HCT116 (cell line): ENCODE measurements around the gene SUPT6H.

Source experiments
- ATF3 ChIP-seq: IDR thresholded peaks from 2 replicates; pipeline ENCODE4 v1.6.1; 2012
- JUND ChIP-seq: IDR thresholded peaks from 2 replicates; pipeline ENCODE4 v1.6.1; 2012
- MAX ChIP-seq: IDR thresholded peaks from 2 replicates; pipeline ENCODE4 v1.6.1; 2012
- POLR2A ChIP-seq: IDR thresholded peaks from 2 replicates; pipeline ENCODE4 v1.7.0; 2011; ENCODE audit warnings: borderline replicate concordance; ENCODE audit not compliant: insufficient read depth, insufficient read length; ENCODE audit errors: extremely low read depth
- POLR2AphosphoS5 ChIP-seq: IDR thresholded peaks from 2 replicates; pipeline ENCODE4 v1.6.1; 2011; ENCODE audit warnings: mild to moderate bottlenecking, low read depth, low read length, moderate library complexity
- SIN3A ChIP-seq: IDR thresholded peaks from 2 replicates; pipeline ENCODE4 v1.6.1; 2012; ENCODE audit warnings: low read depth
- SP1 ChIP-seq: IDR thresholded peaks from 2 replicates; pipeline ENCODE4 v1.6.1; 2012; ENCODE audit warnings: low read depth
- ZNF274 ChIP-seq: fragments of 200-500 bp; sonication (Bioruptor generic); IDR thresholded peaks from 2 replicates; pipeline ENCODE4 v1.6.1; 2014; ENCODE audit warnings: mild to moderate bottlenecking, low read depth, low read length, inconsistent platforms
- TF ChIP-seq, protein P1 (sequence below), 3 experiments: fragments of 200-600 bp in 1 of 3; sonication (generic) in 1 of 3; IDR thresholded peaks in 2 of 3; conservative IDR thresholded peaks in 1 of 3; 2 replicates each; pipeline ENCODE4 v1.5.1; 2012 to 2017; ENCODE audit warnings: low read depth in 2 of 3, low read length in 2 of 3, antibody characterized with exemption in 1 of 3, borderline replicate concordance in 1 of 3, control low read depth in 1 of 3, mild to moderate bottlenecking in 1 of 3, mixed read lengths in 1 of 3, mixed run types in 1 of 3, moderate library complexity in 1 of 3; ENCODE audit not compliant: insufficient read depth in 1 of 3
- TF ChIP-seq, protein P2 (sequence below): IDR thresholded peaks from 2 replicates; pipeline ENCODE4 v1.6.1; 2012; ENCODE audit warnings: low read depth

DNA sequence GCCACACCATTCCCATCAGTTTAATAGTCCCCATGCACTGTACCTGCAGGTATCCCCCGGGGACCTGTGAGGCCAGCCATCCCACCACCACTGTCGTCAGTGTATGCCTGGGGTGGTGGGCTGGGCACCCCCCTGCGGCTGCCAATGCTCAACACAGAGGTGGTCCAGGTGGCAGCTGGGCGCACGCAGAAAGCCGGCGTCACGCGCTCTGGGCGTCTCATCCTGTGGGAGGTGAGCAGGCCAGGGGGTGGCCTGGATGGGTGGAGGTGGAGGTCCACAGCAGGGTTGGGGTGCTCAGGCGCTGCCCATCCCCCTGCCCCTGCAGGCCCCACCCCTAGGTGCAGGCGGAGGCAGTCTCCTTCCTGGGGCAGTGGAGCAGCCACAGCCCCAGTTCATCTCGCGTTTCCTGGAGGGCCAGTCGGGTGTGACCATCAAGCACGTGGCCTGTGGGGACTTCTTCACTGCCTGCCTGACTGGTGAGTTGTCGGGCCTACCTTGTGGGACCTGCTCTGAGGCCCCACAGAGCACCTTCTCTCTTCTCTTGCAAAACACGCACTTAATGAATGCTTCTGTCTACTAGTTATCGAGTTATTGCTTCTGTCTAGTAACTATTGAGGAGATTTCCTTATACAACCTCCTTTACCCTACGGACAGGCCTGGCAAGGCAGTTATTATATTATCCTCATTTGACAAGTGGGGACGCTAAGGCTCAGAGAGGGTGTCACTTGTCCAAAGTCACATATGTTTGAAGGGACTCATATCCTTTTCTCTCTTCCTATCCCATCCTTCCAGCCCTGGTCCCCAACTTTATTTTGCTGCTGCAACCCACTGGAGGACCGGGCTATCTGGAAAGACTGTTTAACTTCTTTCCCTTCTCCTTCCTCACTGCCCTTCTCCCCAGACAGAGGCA, 76.0 kb downstream of the SUPT6H start:
- peak; percentile 67 for TF ChIP-seq MAX
- TF ChIP-seq, protein P1, sequence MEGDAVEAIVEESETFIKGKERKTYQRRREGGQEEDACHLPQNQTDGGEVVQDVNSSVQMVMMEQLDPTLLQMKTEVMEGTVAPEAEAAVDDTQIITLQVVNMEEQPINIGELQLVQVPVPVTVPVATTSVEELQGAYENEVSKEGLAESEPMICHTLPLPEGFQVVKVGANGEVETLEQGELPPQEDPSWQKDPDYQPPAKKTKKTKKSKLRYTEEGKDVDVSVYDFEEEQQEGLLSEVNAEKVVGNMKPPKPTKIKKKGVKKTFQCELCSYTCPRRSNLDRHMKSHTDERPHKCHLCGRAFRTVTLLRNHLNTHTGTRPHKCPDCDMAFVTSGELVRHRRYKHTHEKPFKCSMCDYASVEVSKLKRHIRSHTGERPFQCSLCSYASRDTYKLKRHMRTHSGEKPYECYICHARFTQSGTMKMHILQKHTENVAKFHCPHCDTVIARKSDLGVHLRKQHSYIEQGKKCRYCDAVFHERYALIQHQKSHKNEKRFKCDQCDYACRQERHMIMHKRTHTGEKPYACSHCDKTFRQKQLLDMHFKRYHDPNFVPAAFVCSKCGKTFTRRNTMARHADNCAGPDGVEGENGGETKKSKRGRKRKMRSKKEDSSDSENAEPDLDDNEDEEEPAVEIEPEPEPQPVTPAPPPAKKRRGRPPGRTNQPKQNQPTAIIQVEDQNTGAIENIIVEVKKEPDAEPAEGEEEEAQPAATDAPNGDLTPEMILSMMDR (IDR thresholded peaks at IDR 0.05 in 2 of 3, conservative IDR thresholded peaks at IDR 0.05 in 1 of 3; ENCODE audit: borderline replicate concordance in 1 of 3, insufficient read depth in 1 of 3, low read depth in 2 of 3, low read length in 2 of 3): no peak
- no peak for TF ChIP-seq POLR2A
- TF ChIP-seq JUND: no peak
- TF ChIP-seq, protein P2, sequence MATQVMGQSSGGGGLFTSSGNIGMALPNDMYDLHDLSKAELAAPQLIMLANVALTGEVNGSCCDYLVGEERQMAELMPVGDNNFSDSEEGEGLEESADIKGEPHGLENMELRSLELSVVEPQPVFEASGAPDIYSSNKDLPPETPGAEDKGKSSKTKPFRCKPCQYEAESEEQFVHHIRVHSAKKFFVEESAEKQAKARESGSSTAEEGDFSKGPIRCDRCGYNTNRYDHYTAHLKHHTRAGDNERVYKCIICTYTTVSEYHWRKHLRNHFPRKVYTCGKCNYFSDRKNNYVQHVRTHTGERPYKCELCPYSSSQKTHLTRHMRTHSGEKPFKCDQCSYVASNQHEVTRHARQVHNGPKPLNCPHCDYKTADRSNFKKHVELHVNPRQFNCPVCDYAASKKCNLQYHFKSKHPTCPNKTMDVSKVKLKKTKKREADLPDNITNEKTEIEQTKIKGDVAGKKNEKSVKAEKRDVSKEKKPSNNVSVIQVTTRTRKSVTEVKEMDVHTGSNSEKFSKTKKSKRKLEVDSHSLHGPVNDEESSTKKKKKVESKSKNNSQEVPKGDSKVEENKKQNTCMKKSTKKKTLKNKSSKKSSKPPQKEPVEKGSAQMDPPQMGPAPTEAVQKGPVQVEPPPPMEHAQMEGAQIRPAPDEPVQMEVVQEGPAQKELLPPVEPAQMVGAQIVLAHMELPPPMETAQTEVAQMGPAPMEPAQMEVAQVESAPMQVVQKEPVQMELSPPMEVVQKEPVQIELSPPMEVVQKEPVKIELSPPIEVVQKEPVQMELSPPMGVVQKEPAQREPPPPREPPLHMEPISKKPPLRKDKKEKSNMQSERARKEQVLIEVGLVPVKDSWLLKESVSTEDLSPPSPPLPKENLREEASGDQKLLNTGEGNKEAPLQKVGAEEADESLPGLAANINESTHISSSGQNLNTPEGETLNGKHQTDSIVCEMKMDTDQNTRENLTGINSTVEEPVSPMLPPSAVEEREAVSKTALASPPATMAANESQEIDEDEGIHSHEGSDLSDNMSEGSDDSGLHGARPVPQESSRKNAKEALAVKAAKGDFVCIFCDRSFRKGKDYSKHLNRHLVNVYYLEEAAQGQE: no peak
- TF ChIP-seq SIN3A: no peak
- TF ChIP-seq ZNF274: no peak
- no peak for TF ChIP-seq ATF3
- no peak for TF ChIP-seq POLR2AphosphoS5
- no peak; the same call in 1 of the 2 replicates for TF ChIP-seq SP1
